Measurements from ENCODE around the gene RYR1. TPM values are rescaled to one million over a fixed set of nuclear protein-coding genes. Genes with fewer than 3 reads are reported as not detected.

RYR1 gene
- total and polyA plus RNA-seq, 10 of the 15 experiments (the other 5 are each of a cell fraction or from before 2014, with no cell fraction given) = under 0.01 to 0.32 (median 0.07) TPM; not detected in 1

DNA sequence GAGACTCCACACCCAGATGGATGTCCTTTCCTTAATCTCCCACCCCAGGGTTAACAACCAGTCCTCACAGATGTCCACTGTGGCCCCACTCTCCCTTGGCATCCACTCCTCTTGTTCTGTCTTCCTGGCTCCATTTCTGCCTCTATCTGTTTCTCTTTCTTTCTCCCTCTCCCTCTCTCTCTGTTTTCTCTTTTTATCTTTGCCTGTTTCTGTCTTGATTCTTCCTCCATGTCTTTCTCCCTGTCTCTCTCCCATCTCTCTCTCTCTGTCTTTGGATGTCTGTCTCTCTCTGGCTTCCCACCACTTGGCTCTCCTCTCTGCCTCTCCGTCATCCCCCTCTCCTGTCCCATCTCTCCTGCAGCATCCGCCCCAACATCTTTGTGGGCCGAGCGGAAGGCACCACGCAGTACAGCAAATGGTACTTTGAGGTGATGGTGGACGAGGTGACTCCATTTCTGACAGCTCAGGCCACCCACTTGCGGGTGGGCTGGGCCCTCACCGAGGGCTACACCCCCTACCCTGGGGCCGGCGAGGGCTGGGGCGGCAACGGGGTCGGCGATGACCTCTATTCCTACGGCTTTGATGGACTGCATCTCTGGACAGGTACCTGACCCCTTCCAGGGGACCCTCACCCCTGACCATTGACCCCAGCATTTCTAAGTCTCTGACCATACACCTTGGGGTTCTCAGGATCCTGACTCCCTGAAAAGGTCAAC, 24.4 kb downstream of the RYR1 start (continued):
- TF ChIP-seq, protein P1, sequence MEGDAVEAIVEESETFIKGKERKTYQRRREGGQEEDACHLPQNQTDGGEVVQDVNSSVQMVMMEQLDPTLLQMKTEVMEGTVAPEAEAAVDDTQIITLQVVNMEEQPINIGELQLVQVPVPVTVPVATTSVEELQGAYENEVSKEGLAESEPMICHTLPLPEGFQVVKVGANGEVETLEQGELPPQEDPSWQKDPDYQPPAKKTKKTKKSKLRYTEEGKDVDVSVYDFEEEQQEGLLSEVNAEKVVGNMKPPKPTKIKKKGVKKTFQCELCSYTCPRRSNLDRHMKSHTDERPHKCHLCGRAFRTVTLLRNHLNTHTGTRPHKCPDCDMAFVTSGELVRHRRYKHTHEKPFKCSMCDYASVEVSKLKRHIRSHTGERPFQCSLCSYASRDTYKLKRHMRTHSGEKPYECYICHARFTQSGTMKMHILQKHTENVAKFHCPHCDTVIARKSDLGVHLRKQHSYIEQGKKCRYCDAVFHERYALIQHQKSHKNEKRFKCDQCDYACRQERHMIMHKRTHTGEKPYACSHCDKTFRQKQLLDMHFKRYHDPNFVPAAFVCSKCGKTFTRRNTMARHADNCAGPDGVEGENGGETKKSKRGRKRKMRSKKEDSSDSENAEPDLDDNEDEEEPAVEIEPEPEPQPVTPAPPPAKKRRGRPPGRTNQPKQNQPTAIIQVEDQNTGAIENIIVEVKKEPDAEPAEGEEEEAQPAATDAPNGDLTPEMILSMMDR (IDR thresholded peaks at IDR 0.05 in 2 of 3, conservative IDR thresholded peaks at IDR 0.05 in 1 of 3; ENCODE audit: control insufficient read depth in 2 of 3, extremely low read depth in 1 of 3, insufficient read depth in 1 of 3, low read depth in 3 of 3, low read length in 3 of 3) = no peak
- TF ChIP-seq NR2F1 (conservative IDR thresholded peaks at IDR 0.05) (no peak), CHD1 (IDR thresholded peaks at IDR 0.05; ENCODE audit: low read depth, low read length) (no peak), IRF4 (IDR thresholded peaks at IDR 0.05; ENCODE audit: low read depth, low read length) (no peak), CREM (IDR thresholded peaks at IDR 0.05; ENCODE audit: low read depth) (no peak), BCL11A (IDR thresholded peaks at IDR 0.05; ENCODE audit: low read depth, low read length) (no peak)

DNA sequence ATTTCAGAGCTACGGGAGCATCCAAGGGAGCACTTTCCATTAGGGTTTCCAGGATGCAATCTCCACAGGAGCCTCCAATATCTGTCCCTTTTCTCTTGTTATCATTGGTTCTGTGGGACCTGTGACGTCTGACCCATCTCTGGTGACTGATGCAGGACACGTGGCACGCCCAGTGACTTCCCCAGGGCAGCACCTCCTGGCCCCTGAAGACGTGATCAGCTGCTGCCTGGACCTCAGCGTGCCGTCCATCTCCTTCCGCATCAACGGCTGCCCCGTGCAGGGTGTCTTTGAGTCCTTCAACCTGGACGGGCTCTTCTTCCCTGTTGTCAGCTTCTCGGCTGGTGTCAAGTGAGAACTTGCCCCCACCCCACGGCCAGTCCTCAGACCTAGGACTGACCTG, 25.5 kb downstream of the RYR1 start:
- no TSS peak for BruUV-seq (replicated peaks)
- no peaks in the 10 kb centered on the region for H3K27me3 ChIP-seq (replicated peaks in 1 of 2; ENCODE audit: control insufficient read depth in 2 of 2, insufficient read depth in 2 of 2, low read length in 1 of 2)
- no peak overlapping the region for H3K9ac ChIP-seq (ENCODE audit: control insufficient read depth, insufficient read depth, low read length)
- ChIA-PET RAD21 (ENCODE audit: unreplicated experiment) (no interaction called here), SMC1A (ENCODE audit: uncharacterized antibody, unreplicated experiment) (no interaction called here), POLR2A (no interaction called here), CTCF (no interaction called here)
- H3K27ac ChIP-seq (ENCODE audit: control insufficient read depth, insufficient read depth) = no peak overlapping the region
- DNase-seq (ENCODE audit: low read depth, low spot score) (no peak), ATAC-seq (no peak), FAIRE-seq (no peak)
- no peaks in the 10 kb centered on the region for H3K79me2 ChIP-seq (ENCODE audit: control insufficient read depth, insufficient read depth, low read length)
- no peaks in the 10 kb centered on the region for H3K36me3 ChIP-seq (ENCODE audit: control insufficient read depth in 2 of 2, insufficient read depth in 2 of 2, low read length in 1 of 2)
- intact Hi-C loops (cut with micrococcal nuclease; ENCODE audit: unreplicated experiment) = no loop called here
- no peaks in the 10 kb centered on the region for H3K4me1 ChIP-seq (ENCODE audit: control insufficient read depth, insufficient read depth, low read length)
- no peaks in the 10 kb centered on the region for H4K20me1 ChIP-seq (ENCODE audit: control insufficient read depth, insufficient read depth)
- no peak overlapping the region for H2AFZ ChIP-seq (ENCODE audit: control insufficient read depth, low read depth, low read length)
- WGBS (ENCODE audit: insufficient coverage, insufficient replicate concordance, low lambda C conversion rate, missing lambda C conversion rate) = 37% methylated on average over 13 of the region's 13 CpGs
- in situ Hi-C loops (cut with MboI) = no loop called here
- no peak overlapping the region for H3K4me3 ChIP-seq
- H3K4me2 ChIP-seq (ENCODE audit: control insufficient read depth, insufficient read depth) = no peak overlapping the region
- TF ChIP-seq SMARCA5 (IDR thresholded peaks at IDR 0.05) (no peak), RBBP5 (conservative IDR thresholded peaks at IDR 0.05) (no peak), HCFC1 (IDR thresholded peaks at IDR 0.05; ENCODE audit: low read length) (no peak), HDAC6 (IDR thresholded peaks at IDR 0.05; ENCODE audit: unreplicated experiment) (no peak), YBX1 (IDR thresholded peaks at IDR 0.05) (no peak), USF2 (IDR thresholded peaks at IDR 0.05; ENCODE audit: borderline replicate concordance, low read depth, low read length) (no peak), NR2F1 (conservative IDR thresholded peaks at IDR 0.05) (no peak), CEBPB (IDR thresholded peaks at IDR 0.05; ENCODE audit: borderline replicate concordance in 1 of 2, low read depth in 2 of 2, low read length in 2 of 2) (no peak), DPF2 (IDR thresholded peaks at IDR 0.05) (no peak)
- TF ChIP-seq, protein P2, sequence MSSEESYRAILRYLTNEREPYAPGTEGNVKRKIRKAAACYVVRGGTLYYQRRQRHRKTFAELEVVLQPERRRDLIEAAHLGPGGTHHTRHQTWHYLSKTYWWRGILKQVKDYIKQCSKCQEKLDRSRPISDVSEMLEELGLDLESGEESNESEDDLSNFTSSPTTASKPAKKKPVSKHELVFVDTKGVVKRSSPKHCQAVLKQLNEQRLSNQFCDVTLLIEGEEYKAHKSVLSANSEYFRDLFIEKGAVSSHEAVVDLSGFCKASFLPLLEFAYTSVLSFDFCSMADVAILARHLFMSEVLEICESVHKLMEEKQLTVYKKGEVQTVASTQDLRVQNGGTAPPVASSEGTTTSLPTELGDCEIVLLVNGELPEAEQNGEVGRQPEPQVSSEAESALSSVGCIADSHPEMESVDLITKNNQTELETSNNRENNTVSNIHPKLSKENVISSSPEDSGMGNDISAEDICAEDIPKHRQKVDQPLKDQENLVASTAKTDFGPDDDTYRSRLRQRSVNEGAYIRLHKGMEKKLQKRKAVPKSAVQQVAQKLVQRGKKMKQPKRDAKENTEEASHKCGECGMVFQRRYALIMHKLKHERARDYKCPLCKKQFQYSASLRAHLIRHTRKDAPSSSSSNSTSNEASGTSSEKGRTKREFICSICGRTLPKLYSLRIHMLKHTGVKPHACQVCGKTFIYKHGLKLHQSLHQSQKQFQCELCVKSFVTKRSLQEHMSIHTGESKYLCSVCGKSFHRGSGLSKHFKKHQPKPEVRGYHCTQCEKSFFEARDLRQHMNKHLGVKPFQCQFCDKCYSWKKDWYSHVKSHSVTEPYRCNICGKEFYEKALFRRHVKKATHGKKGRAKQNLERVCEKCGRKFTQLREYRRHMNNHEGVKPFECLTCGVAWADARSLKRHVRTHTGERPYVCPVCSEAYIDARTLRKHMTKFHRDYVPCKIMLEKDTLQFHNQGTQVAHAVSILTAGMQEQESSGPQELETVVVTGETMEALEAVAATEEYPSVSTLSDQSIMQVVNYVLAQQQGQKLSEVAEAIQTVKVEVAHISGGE (CRISPR knock-in tag; IDR thresholded peaks at IDR 0.05) = no peak
- TF ChIP-seq, protein P3, sequence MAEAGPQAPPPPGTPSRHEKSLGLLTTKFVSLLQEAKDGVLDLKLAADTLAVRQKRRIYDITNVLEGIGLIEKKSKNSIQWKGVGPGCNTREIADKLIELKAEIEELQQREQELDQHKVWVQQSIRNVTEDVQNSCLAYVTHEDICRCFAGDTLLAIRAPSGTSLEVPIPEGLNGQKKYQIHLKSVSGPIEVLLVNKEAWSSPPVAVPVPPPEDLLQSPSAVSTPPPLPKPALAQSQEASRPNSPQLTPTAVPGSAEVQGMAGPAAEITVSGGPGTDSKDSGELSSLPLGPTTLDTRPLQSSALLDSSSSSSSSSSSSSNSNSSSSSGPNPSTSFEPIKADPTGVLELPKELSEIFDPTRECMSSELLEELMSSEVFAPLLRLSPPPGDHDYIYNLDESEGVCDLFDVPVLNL (IDR thresholded peaks at IDR 0.05; ENCODE audit: low read depth, low read length) = no peak
- no peaks in the 10 kb centered on the region; the same call in 2 of the 3 replicates for H3K9me3 ChIP-seq (replicated peaks; ENCODE audit: control insufficient read depth, insufficient read depth, low read length)
